ENCODE results near the gene ROCK2. TPM values are rescaled to one million over a fixed set of nuclear protein-coding genes. Genes with fewer than 3 reads are reported as not detected.

The ROCK2 gene
- total and polyA plus RNA-seq, 2 of the 13 experiments (the other 11 are each of a cell fraction or from before 2014, with no cell fraction given) = 38.1 to 119 TPM

- TF ChIP-seq ZNF318 (CRISPR knock-in tag; IDR thresholded peaks at IDR 0.05) (peak; percentile 99), ZNF33A (CRISPR knock-in tag; IDR thresholded peaks at IDR 0.05; ENCODE audit: borderline replicate concordance) (no peak), EEA1 (CRISPR knock-in tag; IDR thresholded peaks at IDR 0.05; ENCODE audit: borderline replicate concordance) (peak; percentile 85; the same call in 1 of the 2 replicates), FOXP1 (IDR thresholded peaks at IDR 0.05) (peak; percentile 81), FOXP1 (CRISPR knock-in tag; IDR thresholded peaks at IDR 0.05) (peak; percentile 96), ZNF317 (CRISPR knock-in tag; IDR thresholded peaks at IDR 0.05) (0 out of 2 replicates have a peak, but pooled peaks have one; percentile 28), FOXC1 (CRISPR knock-in tag; IDR thresholded peaks at IDR 0.05; ENCODE audit: borderline replicate concordance) (peak; percentile 97), ZBTB39 (CRISPR knock-in tag; IDR thresholded peaks at IDR 0.05) (peak; percentile 89; the same call in 1 of the 2 replicates), NR2F6 (IDR thresholded peaks at IDR 0.05) (peak; percentile 99), NR2F6 (CRISPR knock-in tag; IDR thresholded peaks at IDR 0.05) (peak; percentile 99), ZSCAN20 (CRISPR knock-in tag; IDR thresholded peaks at IDR 0.05; ENCODE audit: borderline replicate concordance) (peak; percentile 96), ZNF253 (CRISPR knock-in tag; IDR thresholded peaks at IDR 0.05; ENCODE audit: borderline replicate concordance) (peak; percentile 98), HDAC1 (CRISPR knock-in tag; IDR thresholded peaks at IDR 0.05) (peak; percentile 99), RFXAP (CRISPR knock-in tag; IDR thresholded peaks at IDR 0.05; ENCODE audit: borderline replicate concordance) (peak; percentile 98), MED1 (CRISPR knock-in tag; IDR thresholded peaks at IDR 0.05) (peak; percentile 100), ZNF460 (CRISPR knock-in tag; IDR thresholded peaks at IDR 0.05; ENCODE audit: borderline replicate concordance) (peak; percentile 89; the same call in 1 of the 2 replicates), FLYWCH1 (CRISPR knock-in tag; IDR thresholded peaks at IDR 0.05) (no peak), FUBP1 (CRISPR knock-in tag; IDR thresholded peaks at IDR 0.05; ENCODE audit: borderline replicate concordance) (peak; percentile 99; the same call in 1 of the 2 replicates)
Observed at GRCh38 chr2:11357428-11357972, 13.1 kb upstream of the ROCK2 start (continued).

All from HepG2 (cell line).